ENCODE data around the gene TAB2.

Gene TAB2

GRCh38 chr6:149440735-149441671 is 123.5 kb downstream of the TAB2 start:
- DNase-seq: no peak

GRCh38 chr6:149441740-149442139 is 124.2 kb downstream of the TAB2 start:
- DNase-seq: no peak

- peak in 27 of 56 donors; percentile 9 to 68 (median 30) for DNase-seq
These were observed 126.1 kb downstream of the TAB2 start for GRCh38 chr6:149443411-149444181.

GRCh38 chr6:149444360-149445094 is 127.0 kb downstream of the TAB2 start:
- DNase-seq: peak in 1 of 56 donors; percentile 20

GRCh38 chr6:149445095-149445466 is 127.6 kb downstream of the TAB2 start:
- DNase-seq: no peak

GRCh38 chr6:149445573-149445972 is 128.1 kb downstream of the TAB2 start:
- no peak for DNase-seq

- DNase-seq: no peak
These were observed 129.4 kb downstream of the TAB2 start for GRCh38 chr6:149446791-149447376.

GRCh38 chr6:149448821-149449453 is 131.4 kb downstream of the TAB2 start:
- no peak for DNase-seq

- DNase-seq: no peak
These were observed 132.5 kb downstream of the TAB2 start for GRCh38 chr6:149449831-149450678.

- DNase-seq: peak in 10 of 56 donors; percentile 5 to 39 (median 21)
These were observed 133.3 kb downstream of the TAB2 start for GRCh38 chr6:149450679-149451375.

- peak in 2 of 56 donors; percentile 16 to 20 for DNase-seq
These were observed 134.0 kb downstream of the TAB2 start for GRCh38 chr6:149451376-149452036.

GRCh38 chr6:149452037-149452939 is 134.8 kb downstream of the TAB2 start:
- DNase-seq: no peak

GRCh38 chr6:149453597-149454345 is 136.3 kb downstream of the TAB2 start:
- DNase-seq: no peak

- DNase-seq: peak; percentile 15 to 91 (median 70)
These were observed 136.9 kb downstream of the TAB2 start for GRCh38 chr6:149454346-149454848.

- no peak for DNase-seq
These were observed 137.7 kb downstream of the TAB2 start for GRCh38 chr6:149455031-149455732.
